PC-9 (cell line): ENCODE results near the gene ESD. TPM values are rescaled to one million over a fixed set of nuclear protein-coding genes. Genes with fewer than 3 reads are reported as not detected.

Experiments used
- BruUV-seq: library from RNA; stranded (reverse); fragments of 400-500 nt; replicated peaks from 2 replicates; lab custom pipeline; 2021; lab: Mats Ljungman, UMichigan
- CTCF ChIA-PET: fragments of 300-600 bp; sonication (Branson Sonifier 250); formaldehyde crosslinking; loops from one replicate; lab custom pipeline; 2022; ENCODE audit warnings: antibody characterized with exemption; lab: Charles Lee
- POLR2A ChIA-PET: fragments of 300-600 bp; sonication (Branson Sonifier 250); formaldehyde crosslinking; loops from one replicate; lab custom pipeline; 2022; ENCODE audit warnings: antibody characterized with exemption; ENCODE audit not compliant: unreplicated experiment; lab: Charles Lee
- DNase-seq, 2 experiments: peaks; one replicate each; pipeline versions ENCODE4 v3.0.0 to v3.0.0-alpha.2; 2015 to 2022; ENCODE audit warnings: mixed read lengths in 1 of 2
- H2AFZ ChIP-seq: fragments of 200-600 bp; sonication (generic); 2 replicates; pipeline ENCODE4 v1.8.1; 2017; ENCODE audit warnings: antibody characterized with exemption
- H3F3A ChIP-seq: fragments of 200-600 bp; sonication (generic); 2 replicates; pipeline ENCODE4 v1.8.1; 2017; ENCODE audit warnings: antibody characterized with exemption, mild to moderate bottlenecking, low read depth; ENCODE audit not compliant: insufficient read depth
- H3K27ac ChIP-seq: fragments of 200-600 bp; sonication (generic); 2 replicates; pipeline ENCODE4 v1.6.1; 2016; ENCODE audit warnings: mixed run types
- H3K27me3 ChIP-seq: fragments of 200-600 bp; sonication (generic); 2 replicates; pipeline ENCODE4 v1.6.1; 2016; ENCODE audit warnings: low read depth, mixed run types; ENCODE audit not compliant: insufficient read depth
- H3K36me3 ChIP-seq: fragments of 200-600 bp; sonication (generic); 2 replicates; pipeline ENCODE4 v1.6.1; 2016; ENCODE audit warnings: low read depth, mixed run types
- H3K4me1 ChIP-seq: fragments of 200-600 bp; sonication (generic); replicated peaks from 2 replicates; pipeline ENCODE4 v1.6.1; 2016; ENCODE audit warnings: mixed run types; ENCODE audit not compliant: insufficient read depth
- H3K4me2 ChIP-seq: fragments of 200-600 bp; sonication (generic); 2 replicates; pipeline ENCODE4 v1.6.1; 2017; ENCODE audit warnings: mixed run types
- H3K4me3 ChIP-seq: fragments of 200-600 bp; sonication (generic); 2 replicates; pipeline ENCODE4 v1.6.1; 2016; ENCODE audit warnings: mixed run types
- H3K79me2 ChIP-seq: fragments of 200-600 bp; sonication (generic); 2 replicates; pipeline ENCODE4 v1.6.1; 2017; ENCODE audit warnings: low read depth, mixed run types
- H3K9me2 ChIP-seq: fragments of 200-600 bp; sonication (generic); 2 replicates; pipeline ENCODE4 v1.8.1; 2017; ENCODE audit warnings: mild to moderate bottlenecking; ENCODE audit not compliant: insufficient read depth
- H3K9me3 ChIP-seq: fragments of 200-600 bp; sonication (generic); 2 replicates; pipeline ENCODE4 v1.8.1; 2016; ENCODE audit warnings: low read depth; ENCODE audit not compliant: insufficient read depth
- H4K20me1 ChIP-seq: fragments of 200-600 bp; sonication (generic); 2 replicates; pipeline ENCODE4 v1.8.1; 2017; ENCODE audit not compliant: insufficient read depth
- EZH2 ChIP-seq: fragments of 200-600 bp; sonication (generic); IDR thresholded peaks from 2 replicates; pipeline ENCODE4 v1.8.0; 2017; ENCODE audit warnings: antibody characterized with exemption, low read depth
- intact Hi-C: fragments of 100-400 bp; cut with micrococcal nuclease; formaldehyde crosslinking; loops from one replicate; pipeline ENCODE4 v1.10.0; 2022; ENCODE audit not compliant: unreplicated experiment
- total RNA-seq: library from RNA; stranded (reverse); gene quantifications from 2 replicates; pipeline ENCODE4 v1.2.3, GENCODE V29; 2021
- TF ChIP-seq, protein P1 (sequence below): fragments of 200-600 bp; sonication (generic); conservative IDR thresholded peaks from 2 replicates; pipeline ENCODE4 v1.6.1; 2017; ENCODE audit warnings: mixed run types, antibody characterized with exemption, mild to moderate bottlenecking, moderate library complexity

ESD gene
- total RNA-seq, 1 experiment from 2014 or later = 58.5 TPM

- intact Hi-C loops = no loop called here
- CTCF ChIA-PET = no interaction called here
- Histone ChIP-seq H4K20me1 (no peaks in the 10 kb centered on the region), H3F3A (no peaks in the 10 kb centered on the region), H3K4me2 (no peak overlapping the region), H3K27me3 (no peaks in the 10 kb centered on the region), H3K9me3 (no peaks in the 10 kb centered on the region), H3K79me2 (no peaks in the 10 kb centered on the region), H3K27ac (no peak overlapping the region), H3K36me3 (no peaks in the 10 kb centered on the region; the same call in 1 of the 2 replicates), H3K4me3 (no peak overlapping the region), H2AFZ (no peak overlapping the region), H3K4me1 (no peaks in the 10 kb centered on the region), H3K9me2 (no peaks in the 10 kb centered on the region)
- POLR2A ChIA-PET = no interaction called here
- no peak for TF ChIP-seq EZH2
- TF ChIP-seq, protein P1, sequence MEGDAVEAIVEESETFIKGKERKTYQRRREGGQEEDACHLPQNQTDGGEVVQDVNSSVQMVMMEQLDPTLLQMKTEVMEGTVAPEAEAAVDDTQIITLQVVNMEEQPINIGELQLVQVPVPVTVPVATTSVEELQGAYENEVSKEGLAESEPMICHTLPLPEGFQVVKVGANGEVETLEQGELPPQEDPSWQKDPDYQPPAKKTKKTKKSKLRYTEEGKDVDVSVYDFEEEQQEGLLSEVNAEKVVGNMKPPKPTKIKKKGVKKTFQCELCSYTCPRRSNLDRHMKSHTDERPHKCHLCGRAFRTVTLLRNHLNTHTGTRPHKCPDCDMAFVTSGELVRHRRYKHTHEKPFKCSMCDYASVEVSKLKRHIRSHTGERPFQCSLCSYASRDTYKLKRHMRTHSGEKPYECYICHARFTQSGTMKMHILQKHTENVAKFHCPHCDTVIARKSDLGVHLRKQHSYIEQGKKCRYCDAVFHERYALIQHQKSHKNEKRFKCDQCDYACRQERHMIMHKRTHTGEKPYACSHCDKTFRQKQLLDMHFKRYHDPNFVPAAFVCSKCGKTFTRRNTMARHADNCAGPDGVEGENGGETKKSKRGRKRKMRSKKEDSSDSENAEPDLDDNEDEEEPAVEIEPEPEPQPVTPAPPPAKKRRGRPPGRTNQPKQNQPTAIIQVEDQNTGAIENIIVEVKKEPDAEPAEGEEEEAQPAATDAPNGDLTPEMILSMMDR = no peak
- BruUV-seq = no TSS peak
- no peak for DNase-seq
These were observed 48.7 kb downstream of the ESD start for GRCh38 chr13:46748300-46748699.

DNA sequence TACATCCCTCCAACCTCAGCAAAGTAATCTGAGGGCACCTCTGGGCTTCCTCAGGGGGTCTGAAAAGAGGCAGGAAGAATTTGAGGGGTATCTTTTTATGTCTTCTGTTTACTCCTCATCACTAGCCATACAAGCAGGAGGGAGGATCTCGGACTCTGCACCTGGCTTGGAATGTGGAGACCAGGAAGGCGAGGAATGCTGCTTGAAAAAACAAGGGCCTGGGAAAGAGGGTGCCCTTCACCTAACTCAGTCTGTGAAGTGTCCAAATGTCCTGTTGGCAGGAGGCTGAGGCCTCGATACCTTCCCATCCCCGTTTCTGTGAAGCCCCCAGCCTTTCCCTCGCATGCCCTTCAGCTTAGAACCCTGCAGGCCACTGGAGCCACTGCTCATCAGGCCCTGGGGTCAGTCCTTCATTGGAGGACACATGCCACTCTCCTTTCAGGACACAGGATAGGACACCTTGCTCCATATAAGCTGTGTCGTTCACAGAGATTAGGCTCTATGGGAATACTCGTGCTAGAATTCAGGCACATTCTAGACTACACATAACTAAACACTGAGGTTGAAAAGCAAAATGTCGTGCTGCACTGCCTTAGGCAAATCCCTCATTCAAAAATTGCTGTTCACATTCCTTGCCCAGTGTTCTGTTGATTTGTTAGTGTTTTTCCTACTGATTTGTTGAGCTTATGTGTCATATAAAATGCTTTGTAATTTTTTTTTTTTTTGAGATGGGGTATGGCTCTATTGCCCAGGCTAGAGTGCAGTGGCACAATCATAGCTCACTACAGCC, 49.7 kb downstream of the ESD start:
- POLR2A ChIA-PET = no interaction called here
- Histone ChIP-seq H3K4me3 (no peak overlapping the region), H3K4me1 (no peaks in the 10 kb centered on the region), H2AFZ (no peak overlapping the region), H3K9me2 (no peaks in the 10 kb centered on the region), H3K27ac (no peak overlapping the region), H3K36me3 (no peaks in the 10 kb centered on the region; the same call in 1 of the 2 replicates), H3F3A (no peaks in the 10 kb centered on the region), H3K4me2 (no peak overlapping the region), H3K79me2 (no peaks in the 10 kb centered on the region), H3K27me3 (no peaks in the 10 kb centered on the region), H4K20me1 (no peaks in the 10 kb centered on the region), H3K9me3 (no peaks in the 10 kb centered on the region)
- no TSS peak for BruUV-seq
- CTCF ChIA-PET = no interaction called here
- intact Hi-C loops = no loop called here
- DNase-seq = no peak
- no peak for TF ChIP-seq EZH2
- TF ChIP-seq, protein P1 = no peak

DNA sequence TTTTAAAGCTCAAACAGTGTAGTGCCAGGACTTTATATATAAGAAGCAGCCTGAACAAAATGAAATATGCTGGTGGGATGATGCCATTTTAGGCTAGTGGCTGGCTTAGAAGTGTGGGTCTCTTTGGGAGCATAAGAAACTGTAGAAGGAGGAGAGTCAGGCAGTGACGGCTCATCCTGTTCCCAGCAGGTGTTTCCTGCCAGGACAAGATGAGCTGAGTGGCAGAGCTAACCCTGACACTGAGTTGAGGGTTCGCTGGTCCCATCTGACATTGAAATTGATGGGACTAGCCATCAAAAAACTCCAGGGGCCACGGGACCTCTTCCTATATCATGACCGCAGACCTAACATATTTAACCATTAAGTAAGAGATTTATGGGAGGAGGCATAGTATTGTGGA, 51.3 kb downstream of the ESD start:
- Histone ChIP-seq H3K9me2 (no peaks in the 10 kb centered on the region), H3K4me2 (no peak overlapping the region), H3K9me3 (no peaks in the 10 kb centered on the region), H3K4me3 (no peak overlapping the region), H3K27me3 (no peaks in the 10 kb centered on the region), H3K4me1 (no peaks in the 10 kb centered on the region), H2AFZ (no peak overlapping the region), H3K36me3 (no peaks in the 10 kb centered on the region; the same call in 1 of the 2 replicates), H3K79me2 (no peaks in the 10 kb centered on the region), H3F3A (no peaks in the 10 kb centered on the region), H4K20me1 (no peaks in the 10 kb centered on the region), H3K27ac (no peak overlapping the region)
- intact Hi-C loops = no loop called here
- no peak for DNase-seq
- TF ChIP-seq, protein P1 = no peak
- no peak for TF ChIP-seq EZH2
- BruUV-seq = no TSS peak
- ChIA-PET POLR2A (no interaction called here), CTCF (no interaction called here)
